Spleen (tissue), 7 donors: ENCODE measurements around the gene CDKL2.

Experiments
- POLR2A ChIP-seq, 3 donors: fragments of 450-650 bp; IDR thresholded peaks; one replicate each; pipeline ENCODE4 v1.5.1; 2017; ENCODE audit warnings: antibody characterized with exemption in 3 of 3, mild to moderate bottlenecking in 1 of 3
- POLR2AphosphoS5 ChIP-seq, 3 donors: sonication (generic); formaldehyde crosslinking; IDR thresholded peaks; one replicate each; pipeline ENCODE4 v1.5.1; 2017; ENCODE audit warnings: antibody characterized with exemption in 3 of 3
- TF ChIP-seq, protein P1 (sequence below), 11 experiments: fragments of 200-600 bp in 7 of 11; fragments of 450-650 bp in 4 of 11; sonication (generic) in 4 of 11; IDR thresholded peaks in 8 of 11; conservative IDR thresholded peaks in 3 of 11; 1 replicate in 7 of 11; 2 replicates in 4 of 11; pipeline versions ENCODE4 v1.4.0 to v1.8.0; 2016 to 2021; ENCODE audit warnings: antibody characterized with exemption in 11 of 11, inconsistent platforms in 4 of 11, mild to moderate bottlenecking in 1 of 11
- donor health status: DM: no; HTN: no; CAD: no; lungs with moderate emphysema.
- donor health status: DM: no; HTN: no; CAD: no.
- donor health status: DM: no; HTN: no; CAD: no.

DNA sequence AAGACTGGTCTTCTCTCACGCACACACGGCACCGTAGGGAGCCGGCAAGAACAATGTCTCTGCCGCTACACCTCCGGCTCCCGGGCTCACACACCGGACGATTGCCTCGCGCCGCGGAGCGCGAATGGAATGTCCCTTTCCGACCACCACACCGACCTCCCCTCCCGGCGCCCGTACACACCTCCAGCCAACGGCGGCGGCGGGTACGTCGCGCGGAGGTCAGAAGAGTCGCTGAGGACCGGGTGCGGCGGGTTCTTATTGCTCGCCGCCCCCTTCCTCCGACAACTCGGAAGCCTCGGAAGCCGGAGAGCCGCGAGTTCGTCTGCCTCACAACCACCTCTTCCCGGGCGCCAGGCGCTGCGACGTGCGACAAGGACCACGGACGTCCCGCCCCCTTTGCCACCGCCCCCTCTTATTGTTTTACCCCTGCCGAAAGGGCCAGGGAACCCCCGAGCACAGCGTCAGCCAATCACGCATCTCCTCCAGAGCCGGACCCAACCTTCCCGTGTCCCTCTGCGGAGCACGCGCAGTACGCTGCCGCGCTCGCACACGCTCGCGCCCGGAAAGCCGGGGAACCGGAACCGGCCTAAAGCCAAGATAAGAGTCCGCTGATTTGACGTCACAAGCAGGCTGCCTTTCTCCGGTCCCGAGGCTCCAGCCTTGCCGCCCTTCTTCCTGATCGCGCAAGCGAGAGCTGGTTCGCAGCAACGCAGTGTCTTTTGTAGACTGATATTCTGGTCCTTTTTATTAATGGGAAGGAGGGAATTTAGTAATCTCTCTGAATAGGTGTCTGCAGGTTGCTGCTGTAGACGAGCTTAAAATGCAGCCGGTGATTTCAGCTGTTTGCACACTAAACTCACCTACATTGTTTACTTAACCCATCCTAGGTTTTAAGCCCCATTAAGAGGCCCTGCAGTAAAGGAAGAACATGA is 43.0 kb upstream of the CDKL2 start, which contains the start of gene G3BP2:
- TF ChIP-seq, protein P1, sequence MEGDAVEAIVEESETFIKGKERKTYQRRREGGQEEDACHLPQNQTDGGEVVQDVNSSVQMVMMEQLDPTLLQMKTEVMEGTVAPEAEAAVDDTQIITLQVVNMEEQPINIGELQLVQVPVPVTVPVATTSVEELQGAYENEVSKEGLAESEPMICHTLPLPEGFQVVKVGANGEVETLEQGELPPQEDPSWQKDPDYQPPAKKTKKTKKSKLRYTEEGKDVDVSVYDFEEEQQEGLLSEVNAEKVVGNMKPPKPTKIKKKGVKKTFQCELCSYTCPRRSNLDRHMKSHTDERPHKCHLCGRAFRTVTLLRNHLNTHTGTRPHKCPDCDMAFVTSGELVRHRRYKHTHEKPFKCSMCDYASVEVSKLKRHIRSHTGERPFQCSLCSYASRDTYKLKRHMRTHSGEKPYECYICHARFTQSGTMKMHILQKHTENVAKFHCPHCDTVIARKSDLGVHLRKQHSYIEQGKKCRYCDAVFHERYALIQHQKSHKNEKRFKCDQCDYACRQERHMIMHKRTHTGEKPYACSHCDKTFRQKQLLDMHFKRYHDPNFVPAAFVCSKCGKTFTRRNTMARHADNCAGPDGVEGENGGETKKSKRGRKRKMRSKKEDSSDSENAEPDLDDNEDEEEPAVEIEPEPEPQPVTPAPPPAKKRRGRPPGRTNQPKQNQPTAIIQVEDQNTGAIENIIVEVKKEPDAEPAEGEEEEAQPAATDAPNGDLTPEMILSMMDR (IDR thresholded peaks at IDR 0.05 in 8 of 11, conservative IDR thresholded peaks at IDR 0.05 in 3 of 11), result peak in 2 of 11 experiments; percentile 11 to 25
- TF ChIP-seq POLR2AphosphoS5 (IDR thresholded peaks at IDR 0.05) (peak; percentile 98 to 99 (median 98)), POLR2A (IDR thresholded peaks at IDR 0.05) (peak; percentile 70 to 86 (median 76))
